NB4 (cell line): ENCODE results near the gene PARP12.
A peak's percentile ranks its signal among the peaks of the same experiment; 100 is the strongest.

ENCODE experiments used
- DNase-seq: peaks from one replicate; pipeline ENCODE4 v3.0.0; 2010; ENCODE audit warnings: low read depth
- H3K4me3 ChIP-seq: one replicate; pipeline ENCODE4 v1.5.1; 2011; ENCODE audit warnings: mild to moderate bottlenecking, low read depth, low read length, moderate library complexity
- MYC ChIP-seq: IDR thresholded peaks from 2 replicates; pipeline ENCODE4 v1.6.1; 2011; ENCODE audit warnings: low read depth, low read length
- POLR2A ChIP-seq: IDR thresholded peaks from 2 replicates; pipeline ENCODE4 v1.6.1; 2011; ENCODE audit warnings: mild to moderate bottlenecking; ENCODE audit not compliant: insufficient read length; ENCODE audit errors: extremely low read depth
- TF ChIP-seq, protein P1 (sequence below): IDR thresholded peaks from one replicate; pipeline ENCODE4 v1.5.1; 2012; ENCODE audit warnings: low read depth, low read length
- TF ChIP-seq, protein P2 (sequence below): IDR thresholded peaks from 2 replicates; pipeline ENCODE4 v1.6.1; 2011; ENCODE audit warnings: low read depth, low read length

PARP12 gene

DNA sequence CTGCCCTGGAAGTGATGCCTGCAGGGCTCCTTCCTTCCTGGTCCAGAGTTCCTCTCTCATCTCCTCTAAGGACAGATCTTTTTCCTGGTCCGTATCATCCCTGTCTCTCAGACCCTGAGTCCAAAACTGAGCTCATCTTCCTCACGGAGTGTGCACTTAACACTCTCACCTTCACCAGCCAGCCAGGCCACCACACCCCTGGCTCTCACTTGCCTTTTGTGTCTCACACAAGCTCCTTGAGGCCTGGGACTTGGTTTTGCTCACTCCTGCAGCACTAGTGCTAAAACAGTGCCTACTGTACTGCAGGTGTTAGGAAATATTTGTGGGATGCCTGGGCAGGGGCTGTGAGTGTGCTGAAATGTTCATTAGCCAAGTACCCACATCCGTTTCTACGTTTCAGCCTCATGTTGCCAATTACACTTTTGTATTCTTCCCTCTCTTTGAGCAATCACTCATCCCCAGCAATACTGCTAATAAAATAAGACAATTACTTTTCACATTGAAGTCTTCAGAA is 21.4 kb upstream of the PARP12 start:
- TF ChIP-seq, protein P1, sequence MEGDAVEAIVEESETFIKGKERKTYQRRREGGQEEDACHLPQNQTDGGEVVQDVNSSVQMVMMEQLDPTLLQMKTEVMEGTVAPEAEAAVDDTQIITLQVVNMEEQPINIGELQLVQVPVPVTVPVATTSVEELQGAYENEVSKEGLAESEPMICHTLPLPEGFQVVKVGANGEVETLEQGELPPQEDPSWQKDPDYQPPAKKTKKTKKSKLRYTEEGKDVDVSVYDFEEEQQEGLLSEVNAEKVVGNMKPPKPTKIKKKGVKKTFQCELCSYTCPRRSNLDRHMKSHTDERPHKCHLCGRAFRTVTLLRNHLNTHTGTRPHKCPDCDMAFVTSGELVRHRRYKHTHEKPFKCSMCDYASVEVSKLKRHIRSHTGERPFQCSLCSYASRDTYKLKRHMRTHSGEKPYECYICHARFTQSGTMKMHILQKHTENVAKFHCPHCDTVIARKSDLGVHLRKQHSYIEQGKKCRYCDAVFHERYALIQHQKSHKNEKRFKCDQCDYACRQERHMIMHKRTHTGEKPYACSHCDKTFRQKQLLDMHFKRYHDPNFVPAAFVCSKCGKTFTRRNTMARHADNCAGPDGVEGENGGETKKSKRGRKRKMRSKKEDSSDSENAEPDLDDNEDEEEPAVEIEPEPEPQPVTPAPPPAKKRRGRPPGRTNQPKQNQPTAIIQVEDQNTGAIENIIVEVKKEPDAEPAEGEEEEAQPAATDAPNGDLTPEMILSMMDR, result no peak
- peak; percentile 81 for TF ChIP-seq MYC
- TF ChIP-seq, protein P2, sequence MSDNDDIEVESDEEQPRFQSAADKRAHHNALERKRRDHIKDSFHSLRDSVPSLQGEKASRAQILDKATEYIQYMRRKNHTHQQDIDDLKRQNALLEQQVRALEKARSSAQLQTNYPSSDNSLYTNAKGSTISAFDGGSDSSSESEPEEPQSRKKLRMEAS, result peak; percentile 78
- TF ChIP-seq POLR2A, result no peak
- peak overlapping the region; percentile 15 for H3K4me3 ChIP-seq
- peak; percentile 97 for DNase-seq

DNA sequence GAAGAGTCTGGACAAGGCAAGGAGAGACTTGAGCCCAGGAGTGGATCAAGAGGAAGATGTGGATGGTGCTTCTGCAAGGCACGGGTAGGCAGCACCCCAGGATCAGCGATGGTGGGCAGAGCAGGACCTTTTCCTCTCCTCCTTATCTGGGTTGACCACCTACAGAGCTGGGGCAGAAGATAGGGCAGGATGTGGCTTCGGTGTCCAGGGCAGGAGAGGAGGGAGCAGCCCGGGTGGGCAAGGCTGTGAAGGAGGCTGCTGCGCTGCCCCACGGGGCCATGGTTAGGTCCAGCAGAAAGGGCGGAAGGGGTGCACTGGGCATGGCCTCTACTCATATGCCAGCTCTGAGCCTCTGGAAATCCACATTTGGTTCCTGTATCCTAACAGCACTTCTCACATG is 20.0 kb upstream of the PARP12 start:
- TF ChIP-seq, protein P1, result no peak
- TF ChIP-seq MYC (no peak), POLR2A (no peak)
- TF ChIP-seq, protein P2, result no peak
- DNase-seq, result peak; percentile 52

DNA sequence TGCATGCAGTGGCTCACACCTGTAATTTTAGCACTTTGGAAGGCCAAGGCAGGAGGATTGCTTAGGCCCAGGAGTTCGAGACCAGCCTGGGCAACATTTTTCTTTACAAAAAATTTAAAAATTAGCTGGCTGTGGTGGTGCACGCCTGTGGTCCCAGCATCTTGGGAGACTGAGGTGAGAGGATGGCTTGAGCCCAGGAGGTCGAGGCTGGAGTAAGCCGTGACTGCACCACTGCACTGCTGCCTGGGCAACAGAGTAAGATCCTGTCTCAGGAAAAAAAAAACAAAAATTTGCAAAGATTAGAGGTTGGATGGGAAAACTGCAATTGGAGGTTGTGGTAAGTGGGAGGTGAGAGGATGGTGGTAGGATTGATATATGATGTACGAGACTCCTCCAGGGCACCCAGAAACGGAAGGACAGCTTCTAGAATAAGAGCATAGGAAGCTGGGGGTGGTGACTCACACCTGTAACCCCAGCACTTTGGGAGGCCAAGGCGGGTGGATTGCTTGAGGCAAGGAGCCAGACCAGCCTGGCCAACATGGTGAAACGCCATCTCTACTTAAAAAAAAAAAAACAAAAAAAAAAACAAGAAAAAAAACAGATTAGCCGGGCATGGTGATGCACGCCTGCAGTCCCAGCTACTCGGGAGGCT is 19.1 kb upstream of the PARP12 start:
- no peak for TF ChIP-seq POLR2A
- no peak for TF ChIP-seq MYC
- TF ChIP-seq, protein P2, result no peak
- TF ChIP-seq, protein P1, result no peak

More for the DNA sequence above, 20.0 kb upstream of the PARP12 start:
- no peak overlapping the region for H3K4me3 ChIP-seq

DNA sequence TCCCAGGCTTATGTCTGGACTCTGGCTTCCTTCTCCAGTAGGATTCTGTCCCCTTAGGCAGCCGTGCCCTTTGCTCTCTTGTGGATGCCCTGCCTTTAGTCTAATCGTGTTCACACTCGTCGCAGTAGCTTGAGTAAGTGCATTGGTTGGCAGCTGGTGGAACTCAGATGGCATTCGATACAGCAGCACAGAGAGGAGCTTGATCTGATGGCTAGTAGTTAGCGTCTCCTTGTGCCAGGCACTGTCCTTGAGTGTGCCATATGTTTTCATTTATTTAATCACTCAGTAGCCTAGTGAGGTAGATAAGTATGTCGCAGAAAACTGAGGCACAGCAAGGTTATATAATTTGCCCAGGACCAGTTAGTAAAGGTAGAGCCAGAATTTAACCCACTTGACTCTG is 18.2 kb upstream of the PARP12 start:
- no peak overlapping the region for H3K4me3 ChIP-seq
- DNase-seq, result no peak
- TF ChIP-seq MYC, result no peak
- TF ChIP-seq POLR2A, result no peak
- TF ChIP-seq, protein P2, result no peak
- TF ChIP-seq, protein P1, result no peak

More for the DNA sequence above, 19.1 kb upstream of the PARP12 start:
- peak; percentile 60 for DNase-seq
- no peak overlapping the region for H3K4me3 ChIP-seq

DNA sequence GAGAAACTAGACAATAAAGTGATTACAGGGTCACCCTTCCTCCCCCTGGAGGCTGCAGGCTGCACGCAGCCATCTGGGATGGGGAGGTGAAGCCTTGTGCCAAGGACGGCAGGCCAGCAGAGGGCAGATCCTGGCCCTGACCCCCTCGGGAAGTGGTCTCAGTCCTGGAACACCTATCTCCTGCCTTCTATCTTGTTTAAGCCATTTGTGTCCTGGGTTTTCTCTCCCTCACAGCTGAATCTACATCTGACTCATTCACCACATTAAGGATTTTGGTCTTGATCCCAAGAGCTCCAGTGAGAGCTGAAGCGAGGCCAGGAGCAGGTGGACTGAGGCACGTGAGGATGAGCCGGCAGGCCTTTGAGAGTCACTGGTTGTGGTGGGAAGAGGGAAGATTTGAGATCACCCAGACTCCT is 16.4 kb upstream of the PARP12 start:
- DNase-seq, result peak; percentile 61
- no peak overlapping the region for H3K4me3 ChIP-seq
- TF ChIP-seq, protein P1, result peak; percentile 55
- TF ChIP-seq POLR2A (no peak), MYC (no peak)
- TF ChIP-seq, protein P2, result no peak
